Parathyroid adenoma (tissue), 2 donors: ENCODE measurements around the gene ZNF600.
A peak's percentile ranks its signal among the peaks of the same experiment; 100 is the strongest.
"Not testable (repeated sequence)": the region's sequence is repeated elsewhere in the genome, so short reads cannot be mapped to it uniquely, and the experiment has no call there.

Experiments used
- H2AFZ ChIP-seq: fragments of 300-600 bp; sonication (generic); one replicate; pipeline ENCODE4 v1.7.0; 2017; ENCODE audit warnings: antibody characterized with exemption, mild to moderate bottlenecking
- H3K27ac ChIP-seq: fragments of 300-600 bp; sonication (generic); one replicate; pipeline ENCODE4 v1.7.0; 2017
- H3K27me3 ChIP-seq: fragments of 300-600 bp; sonication (generic); one replicate; pipeline ENCODE4 v1.7.0; 2017; ENCODE audit warnings: low read length; ENCODE audit not compliant: control insufficient read depth, insufficient read depth
- H3K36me3 ChIP-seq: fragments of 300-600 bp; sonication (generic); one replicate; pipeline ENCODE4 v1.7.0; 2017; ENCODE audit warnings: low read length; ENCODE audit not compliant: control insufficient read depth, insufficient read depth
- H3K4me1 ChIP-seq: fragments of 300-600 bp; sonication (generic); one replicate; pipeline ENCODE4 v1.7.0; 2017; ENCODE audit warnings: control low read depth
- H3K4me2 ChIP-seq: fragments of 300-600 bp; sonication (generic); one replicate; pipeline ENCODE4 v1.7.0; 2017; ENCODE audit warnings: low read length
- H3K4me3 ChIP-seq: fragments of 300-600 bp; sonication (generic); one replicate; pipeline ENCODE4 v1.7.0; 2017; ENCODE audit warnings: low read depth, low read length
- H3K79me2 ChIP-seq: fragments of 300-600 bp; sonication (generic); one replicate; pipeline ENCODE4 v1.7.0; 2017; ENCODE audit warnings: control low read depth
- H3K9ac ChIP-seq: fragments of 300-600 bp; sonication (generic); one replicate; pipeline ENCODE4 v1.7.0; 2017; ENCODE audit warnings: mild to moderate bottlenecking
- H3K9me3 ChIP-seq: fragments of 300-600 bp; sonication (generic); one replicate; pipeline ENCODE4 v1.7.0; 2017; ENCODE audit warnings: low read length; ENCODE audit not compliant: control insufficient read depth
- TF ChIP-seq, protein P1 (sequence below): fragments of 300-600 bp; sonication (generic); IDR thresholded peaks from one replicate; pipeline ENCODE4 v1.7.0; 2017; ENCODE audit warnings: antibody characterized with exemption, mild to moderate bottlenecking
- donor health status: primary hyperparathyroidism.

Gene ZNF600

DNA sequence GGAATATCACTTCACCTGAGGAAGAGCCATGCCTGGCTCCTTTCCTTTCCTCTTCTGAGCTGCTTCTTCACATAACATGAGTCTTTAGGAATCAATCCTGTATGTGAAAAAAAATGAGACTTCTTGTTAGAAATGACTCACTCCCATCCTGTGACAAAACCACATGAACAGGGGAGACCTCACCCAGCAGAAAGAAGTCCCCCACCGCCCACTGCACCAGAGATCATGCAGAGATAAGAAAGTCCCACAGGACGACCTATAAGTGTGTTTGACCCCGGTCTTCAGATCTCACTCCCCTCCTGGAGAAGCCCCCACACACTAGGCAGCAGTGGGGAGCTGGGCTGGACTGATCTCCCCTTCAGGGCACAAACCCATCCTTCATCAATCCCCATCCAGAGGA, 7.8 kb downstream of the ZNF600 start:
- Histone ChIP-seq H2AFZ (no peak overlapping the region), H3K4me1 (no peaks in the 10 kb centered on the region), H3K9ac (no peak overlapping the region), H3K79me2 (no peaks in the 10 kb centered on the region), H3K27me3 (no peaks in the 10 kb centered on the region), H3K4me2 (no peak overlapping the region), H3K9me3 (no peaks in the 10 kb centered on the region), H3K4me3 (no peak overlapping the region), H3K27ac (no peak overlapping the region), H3K36me3 (no peaks in the 10 kb centered on the region)
- TF ChIP-seq, protein P1, sequence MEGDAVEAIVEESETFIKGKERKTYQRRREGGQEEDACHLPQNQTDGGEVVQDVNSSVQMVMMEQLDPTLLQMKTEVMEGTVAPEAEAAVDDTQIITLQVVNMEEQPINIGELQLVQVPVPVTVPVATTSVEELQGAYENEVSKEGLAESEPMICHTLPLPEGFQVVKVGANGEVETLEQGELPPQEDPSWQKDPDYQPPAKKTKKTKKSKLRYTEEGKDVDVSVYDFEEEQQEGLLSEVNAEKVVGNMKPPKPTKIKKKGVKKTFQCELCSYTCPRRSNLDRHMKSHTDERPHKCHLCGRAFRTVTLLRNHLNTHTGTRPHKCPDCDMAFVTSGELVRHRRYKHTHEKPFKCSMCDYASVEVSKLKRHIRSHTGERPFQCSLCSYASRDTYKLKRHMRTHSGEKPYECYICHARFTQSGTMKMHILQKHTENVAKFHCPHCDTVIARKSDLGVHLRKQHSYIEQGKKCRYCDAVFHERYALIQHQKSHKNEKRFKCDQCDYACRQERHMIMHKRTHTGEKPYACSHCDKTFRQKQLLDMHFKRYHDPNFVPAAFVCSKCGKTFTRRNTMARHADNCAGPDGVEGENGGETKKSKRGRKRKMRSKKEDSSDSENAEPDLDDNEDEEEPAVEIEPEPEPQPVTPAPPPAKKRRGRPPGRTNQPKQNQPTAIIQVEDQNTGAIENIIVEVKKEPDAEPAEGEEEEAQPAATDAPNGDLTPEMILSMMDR: no peak

DNA sequence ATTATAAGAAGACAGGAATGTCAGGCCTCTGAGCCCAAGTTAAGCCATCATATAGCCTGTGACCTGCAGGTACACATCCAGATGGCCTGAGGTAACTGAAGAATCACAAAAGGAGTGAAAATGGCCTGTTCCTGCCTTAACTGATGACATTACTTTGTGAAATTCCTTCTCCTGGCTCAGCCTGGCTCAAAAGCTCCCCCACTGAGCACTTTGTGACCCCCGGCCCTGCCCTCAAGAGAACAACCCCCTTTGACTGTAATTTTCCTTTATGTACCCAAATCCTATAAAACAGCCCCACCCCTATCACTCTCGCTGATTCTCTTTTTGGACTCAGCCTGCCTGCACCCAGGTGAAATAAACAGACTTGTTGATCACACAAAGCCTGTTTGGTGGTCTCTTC, 30.1 kb downstream of the ZNF600 start:
- not testable (repeated sequence) for H3K79me2 ChIP-seq, H2AFZ ChIP-seq, H3K4me2 ChIP-seq, H3K4me1 ChIP-seq, H3K4me3 ChIP-seq, H3K27me3 ChIP-seq, H3K9me3 ChIP-seq, H3K9ac ChIP-seq, H3K36me3 ChIP-seq, H3K27ac ChIP-seq

- no peak overlapping the region for H3K27ac ChIP-seq
- H2AFZ ChIP-seq: no peak overlapping the region
- no peaks in the 10 kb centered on the region for H3K36me3 ChIP-seq
- H3K4me2 ChIP-seq: no peak overlapping the region
- H3K9ac ChIP-seq: no peak overlapping the region
- no peak overlapping the region for H3K4me3 ChIP-seq
- TF ChIP-seq, protein P1: no peak
- no peaks in the 10 kb centered on the region for H3K79me2 ChIP-seq
- no peaks in the 10 kb centered on the region for H3K27me3 ChIP-seq
- no peaks in the 10 kb centered on the region for H3K9me3 ChIP-seq
- H3K4me1 ChIP-seq: no peaks in the 10 kb centered on the region
These were observed 36.8 kb downstream of the ZNF600 start for GRCh38 chr19:52749780-52750179.

DNA sequence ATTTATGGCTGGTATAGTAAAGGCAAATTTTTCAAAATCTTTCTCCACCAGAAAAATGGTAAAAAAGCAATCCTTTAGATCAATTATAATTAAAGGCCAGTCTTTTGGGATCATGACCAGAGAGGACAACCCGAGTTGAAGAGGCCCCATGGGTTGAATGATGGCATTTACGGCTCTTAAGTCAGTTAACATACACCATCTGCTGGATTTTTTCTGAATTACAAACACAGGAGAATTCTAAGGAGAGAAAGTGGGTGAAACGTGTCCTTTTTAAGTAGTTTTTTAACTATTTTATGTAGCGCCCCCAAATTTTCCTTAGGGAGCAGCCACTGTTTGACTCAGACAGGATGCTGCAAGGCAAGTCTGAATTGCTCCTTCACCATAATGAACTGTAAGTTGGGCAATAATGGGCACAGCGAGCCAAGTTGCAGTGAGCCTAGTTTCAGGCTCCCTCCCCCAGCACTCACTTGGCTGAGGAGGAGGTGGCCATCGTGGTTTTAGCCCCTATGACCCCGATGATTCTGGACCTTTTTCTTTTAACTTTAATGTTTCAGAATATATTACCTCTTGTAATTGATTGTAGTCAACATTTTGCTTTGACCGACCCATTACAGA, 38.1 kb downstream of the ZNF600 start:
- no peak overlapping the region for H2AFZ ChIP-seq
- no peaks in the 10 kb centered on the region for H3K9me3 ChIP-seq
- TF ChIP-seq, protein P1: peak; percentile 7
- H3K27me3 ChIP-seq: no peaks in the 10 kb centered on the region
- H3K36me3 ChIP-seq: no peaks in the 10 kb centered on the region
- H3K4me3 ChIP-seq: peak overlapping the region; percentile 1
- no peak overlapping the region for H3K4me2 ChIP-seq
- H3K9ac ChIP-seq: no peak overlapping the region
- no peaks in the 10 kb centered on the region for H3K4me1 ChIP-seq
- H3K27ac ChIP-seq: no peak overlapping the region
- H3K79me2 ChIP-seq: no peaks in the 10 kb centered on the region

DNA sequence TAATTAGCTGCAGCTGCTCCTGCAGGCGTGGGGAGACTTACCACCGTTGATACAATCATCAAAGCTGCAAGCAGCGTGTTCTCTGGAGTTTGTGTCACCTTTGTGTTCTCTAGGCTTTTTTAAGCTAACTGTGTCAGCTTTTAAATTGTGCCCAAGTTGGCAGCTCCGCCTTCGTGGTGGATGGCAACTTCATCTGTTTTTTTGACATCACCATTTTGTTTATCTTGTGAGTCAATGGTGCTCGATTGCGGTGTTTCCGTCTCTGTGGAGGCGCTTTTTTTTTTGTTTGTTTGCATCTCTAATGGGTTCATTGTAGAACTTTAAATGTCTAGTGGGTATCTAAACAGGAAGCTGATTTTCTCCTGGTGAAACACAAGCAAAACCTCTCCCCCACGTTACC, 40.7 kb downstream of the ZNF600 start:
- H3K27ac ChIP-seq, H3K4me2 ChIP-seq, H3K9ac ChIP-seq, H3K9me3 ChIP-seq, H3K36me3 ChIP-seq, H2AFZ ChIP-seq, H3K79me2 ChIP-seq, H3K27me3 ChIP-seq, H3K4me3 ChIP-seq, H3K4me1 ChIP-seq: not testable (repeated sequence)

- Histone ChIP-seq H3K9me3 (no peaks in the 10 kb centered on the region), H2AFZ (no peak overlapping the region), H3K4me2 (no peak overlapping the region), H3K27me3 (no peaks in the 10 kb centered on the region), H3K4me1 (no peaks in the 10 kb centered on the region), H3K79me2 (no peaks in the 10 kb centered on the region), H3K27ac (no peak overlapping the region), H3K4me3 (no peak overlapping the region), H3K36me3 (no peaks in the 10 kb centered on the region), H3K9ac (no peak overlapping the region)
- TF ChIP-seq, protein P1: no peak
These were observed 43.5 kb downstream of the ZNF600 start for GRCh38 chr19:52743091-52743490.
